K562 (cell line): ENCODE data around the gene CFAP20. TPM values are rescaled to one million over a fixed set of nuclear protein-coding genes. Genes with fewer than 3 reads are reported as not detected.
A peak's percentile ranks its signal among the peaks of the same experiment; 100 is the strongest.

Experiments
- CBFA2T2 ChIP-seq: fragments of 450-650 bp; conservative IDR thresholded peaks from 2 replicates; pipeline ENCODE4 v1.6.1; 2017; ENCODE audit warnings: mild to moderate bottlenecking
- CBFA2T3 ChIP-seq: fragments of 450-650 bp; IDR thresholded peaks from 2 replicates; pipeline ENCODE4 v1.6.1; 2017
- CTBP1 ChIP-seq: fragments of 450-650 bp; IDR thresholded peaks from 2 replicates; pipeline ENCODE4 v1.6.1; 2016; ENCODE audit warnings: borderline replicate concordance
- CXXC5 ChIP-seq: fragments of 250-450 bp; sonication (Bioruptor Pico); IDR thresholded peaks from 2 replicates; pipeline ENCODE4 v1.8.0; 2022; ENCODE audit warnings: inconsistent platforms, mild to moderate bottlenecking, moderate library complexity
- DIDO1 ChIP-seq: fragments of 450-650 bp; IDR thresholded peaks from 2 replicates; pipeline ENCODE4 v1.6.1; 2016; ENCODE audit warnings: low read depth, missing biosample characterization, missing genetic modification characterization
- EP400 ChIP-seq: fragments of 450-650 bp; IDR thresholded peaks from 2 replicates; pipeline ENCODE4 v1.6.1; 2017; ENCODE audit warnings: antibody characterized with exemption, mild to moderate bottlenecking, moderate library complexity
- ERF ChIP-seq: fragments of 450-650 bp; formaldehyde crosslinking; IDR thresholded peaks from 2 replicates; pipeline ENCODE4 v1.4.0; 2020; ENCODE audit warnings: mild to moderate bottlenecking, mixed read lengths
- ETV6 ChIP-seq, 3 experiments: fragments of 150-350 bp in 1 of 3; sonication (generic) in 1 of 3; formaldehyde crosslinking in 1 of 3; IDR thresholded peaks; 2 replicates each; pipeline versions ENCODE4 v1.6.1 to v1.8.0; 2014 to 2022; ENCODE audit warnings: borderline replicate concordance in 2 of 3, low read depth in 2 of 3, antibody characterized with exemption in 1 of 3, low read length in 1 of 3, mild to moderate bottlenecking in 1 of 3, missing genetic modification reagents in 1 of 3
- HDAC1 ChIP-seq, 2 experiments: fragments of 450-650 bp; IDR thresholded peaks; 2 replicates each; pipeline ENCODE4 v1.6.1; 2016 to 2017; ENCODE audit warnings: inconsistent platforms in 1 of 2, mild to moderate bottlenecking in 1 of 2, moderate library complexity in 1 of 2
- MAFF ChIP-seq: IDR thresholded peaks from 2 replicates; pipeline ENCODE4 v1.6.1; 2012; ENCODE audit warnings: low read length, improper control_type of control experiment
- MAFG ChIP-seq: fragments of 450-650 bp; conservative IDR thresholded peaks from 2 replicates; pipeline ENCODE4 v1.6.1; 2016; ENCODE audit warnings: missing genetic modification characterization, missing compliant biosample characterization
- MYBL2 ChIP-seq, 2 experiments: fragments of 450-650 bp in 1 of 2; sonication (generic) in 1 of 2; formaldehyde crosslinking in 1 of 2; IDR thresholded peaks; 2 replicates each; pipeline versions ENCODE4 v1.6.1 to v1.8.1; 2017 to 2022; ENCODE audit warnings: borderline replicate concordance in 1 of 2, inconsistent platforms in 1 of 2, low read depth in 1 of 2, mild to moderate bottlenecking in 1 of 2, missing genetic modification reagents in 1 of 2, moderate library complexity in 1 of 2
- NBN ChIP-seq: fragments of 450-650 bp; IDR thresholded peaks from 2 replicates; pipeline ENCODE4 v1.6.1; 2016; ENCODE audit warnings: low read depth, mild to moderate bottlenecking
- NFIX ChIP-seq: fragments of 250-450 bp; sonication (Bioruptor Pico); IDR thresholded peaks from 2 replicates; pipeline ENCODE4 v1.4.0; 2020; ENCODE audit warnings: low read depth, mild to moderate bottlenecking, moderate library complexity
- NR2C1 ChIP-seq, 2 experiments: fragments of 450-650 bp; IDR thresholded peaks; 2 replicates each; pipeline ENCODE4 v1.6.1; 2017; ENCODE audit warnings: mild to moderate bottlenecking in 2 of 2, antibody characterized with exemption in 1 of 2, inconsistent platforms in 1 of 2, missing compliant biosample characterization in 1 of 2, missing genetic modification characterization in 1 of 2
- PCBP2 ChIP-seq: fragments of 200-400 bp; formaldehyde crosslinking; IDR thresholded peaks from 2 replicates; pipeline ENCODE4 v1.6.1; 2018; ENCODE audit warnings: low read length, low read depth, mild to moderate bottlenecking, moderate library complexity; ENCODE audit not compliant: poor library complexity, severe bottlenecking
- PKNOX1 ChIP-seq: fragments of 450-650 bp; IDR thresholded peaks from 2 replicates; pipeline ENCODE4 v1.6.1; 2016
- POLR2A ChIP-seq: fragments of 450-650 bp; conservative IDR thresholded peaks from 2 replicates; pipeline ENCODE4 v1.6.1; 2016
- RCOR1 ChIP-seq, 2 experiments: IDR thresholded peaks; 2 replicates each; pipeline ENCODE4 v1.6.1; 2012; ENCODE audit warnings: low read depth in 2 of 2, low read length in 2 of 2, borderline replicate concordance in 1 of 2, improper control_type of control experiment in 1 of 2
- SLC30A9 ChIP-seq: fragments of 250-450 bp; sonication (Bioruptor Pico); IDR thresholded peaks from 2 replicates; pipeline ENCODE4 v1.8.0; 2022; ENCODE audit warnings: mild to moderate bottlenecking, moderate library complexity
- SMAD2 ChIP-seq: fragments of 150-350 bp; IDR thresholded peaks from 2 replicates; pipeline ENCODE4 v1.6.1; 2014; ENCODE audit warnings: low read depth, mild to moderate bottlenecking, low read length
- SMAD4 ChIP-seq: fragments of 250-450 bp; sonication (Bioruptor Pico); conservative IDR thresholded peaks from 2 replicates; pipeline ENCODE4 v1.8.0; 2021; ENCODE audit warnings: inconsistent platforms, mild to moderate bottlenecking, moderate library complexity
- SMARCE1 ChIP-seq: fragments of 450-650 bp; IDR thresholded peaks from 2 replicates; pipeline ENCODE4 v1.7.1; 2016; ENCODE audit warnings: mild to moderate bottlenecking
- XRCC5 ChIP-seq: fragments of 200-400 bp; formaldehyde crosslinking; IDR thresholded peaks from 2 replicates; pipeline ENCODE4 v1.6.1; 2017; ENCODE audit warnings: low read depth, mild to moderate bottlenecking, low read length
- ZBTB43 ChIP-seq: sonication (generic); formaldehyde crosslinking; IDR thresholded peaks from 2 replicates; pipeline ENCODE4 v1.8.0; 2023; ENCODE audit warnings: mild to moderate bottlenecking, missing genetic modification reagents
- ZNF124 ChIP-seq: sonication (generic); formaldehyde crosslinking; IDR thresholded peaks from 2 replicates; pipeline ENCODE4 v1.8.1; 2022; ENCODE audit warnings: missing genetic modification reagents
- ZNF3 ChIP-seq: fragments of 250-450 bp; sonication (Bioruptor Pico); IDR thresholded peaks from 2 replicates; pipeline ENCODE4 v1.5.0; 2021; ENCODE audit warnings: mild to moderate bottlenecking, moderate library complexity
- ZNF324 ChIP-seq: fragments of 250-450 bp; sonication (Bioruptor Pico); IDR thresholded peaks from 2 replicates; pipeline ENCODE4 v1.4.0; 2020; ENCODE audit warnings: mild to moderate bottlenecking
- ZNF384 ChIP-seq: IDR thresholded peaks from 2 replicates; pipeline ENCODE4 v1.6.1; 2012; ENCODE audit warnings: low read depth, low read length, improper control_type of control experiment
- ZNF431 ChIP-seq: sonication (generic); formaldehyde crosslinking; IDR thresholded peaks from 2 replicates; pipeline ENCODE4 v1.8.0; 2022; ENCODE audit warnings: mild to moderate bottlenecking, missing genetic modification reagents
- ZNF717 ChIP-seq: fragments of 250-450 bp; sonication (Bioruptor Pico); IDR thresholded peaks from 2 replicates; pipeline ENCODE4 v1.5.0; 2021
- polyA plus RNA-seq, 8 experiments: library from polyadenylated mRNA; depleted of rRNA in 4 of 8; stranded (reverse) in 5 of 8; unstranded in 3 of 8; fragments of >200 nt; fragmentation: Nextera tagmentation in 2 of 8; fragmentation: Illumina TruSeq in 1 of 8; extraction: Ambion mirVana in 2 of 8; extraction: Trizol in 1 of 8; gene quantifications; 2 replicates each; pipeline versions ENCODE4 v1.2.1 to v1.2.3, GENCODE V29; 2011 to 2014; ENCODE audit warnings: inconsistent platforms in 1 of 8, missing spikeins in 1 of 8
- total RNA-seq, 7 experiments: library from RNA; depleted of rRNA in 6 of 7; stranded (reverse); fragments of >200 nt in 6 of 7; fragmentation: Illumina TruSeq in 2 of 7; extraction: Trizol in 2 of 7; gene quantifications; 2 replicates each; pipeline versions ENCODE4 v1.2.1 to v1.2.3, GENCODE V29; 2011 to 2021; ENCODE audit warnings: low replicate concordance in 1 of 7

The CFAP20 gene
- total and polyA plus RNA-seq, 9 of the 15 experiments (the other 6 are each of a cell fraction or from before 2014, with no cell fraction given): 20.5 to 90.5 (median 75.3) TPM

- no peak for TF ChIP-seq MYBL2 (IDR thresholded peaks at IDR 0.05; ENCODE audit: low read depth)
- TF ChIP-seq MYBL2 (CRISPR knock-in tag; IDR thresholded peaks at IDR 0.05; ENCODE audit: borderline replicate concordance): no peak
- TF ChIP-seq DIDO1 (tag): no peak
- 0 out of 4 replicates have a peak, but pooled peaks of 1 of the 2 experiments have one; percentile 30 for TF ChIP-seq HDAC1 (IDR thresholded peaks at IDR 0.05)
- no peak for TF ChIP-seq ZNF124 (CRISPR knock-in tag)
- TF ChIP-seq NFIX (CRISPR knock-in tag): no peak
- peak; percentile 94 for TF ChIP-seq NR2C1 (IDR thresholded peaks at IDR 0.05)
- TF ChIP-seq NR2C1 (tag; IDR thresholded peaks at IDR 0.05): peak; percentile 95
- TF ChIP-seq ZNF324 (CRISPR knock-in tag): no peak
- TF ChIP-seq EP400: no peak; the same call in 1 of the 2 replicates
- no peak; the same call in 1 of the 2 replicates for TF ChIP-seq SMAD4
- TF ChIP-seq ERF (CRISPR knock-in tag): no peak
- TF ChIP-seq POLR2A: no peak
- TF ChIP-seq CBFA2T2: peak; percentile 45
- no peak for TF ChIP-seq ZNF3
- no peak for TF ChIP-seq PCBP2
- no peak for TF ChIP-seq ETV6 (IDR thresholded peaks at IDR 0.05; ENCODE audit: borderline replicate concordance in 1 of 2, low read depth in 2 of 2, low read length in 1 of 2)
- TF ChIP-seq ETV6 (CRISPR knock-in tag; IDR thresholded peaks at IDR 0.05; ENCODE audit: borderline replicate concordance): no peak
- TF ChIP-seq XRCC5: no peak
- TF ChIP-seq ZNF717 (CRISPR knock-in tag): no peak
- no peak for TF ChIP-seq NBN
- TF ChIP-seq SMAD2: no peak
- TF ChIP-seq CTBP1: 0 out of 2 replicates have a peak, but pooled peaks have one; percentile 11
- TF ChIP-seq SMARCE1: no peak
- TF ChIP-seq CXXC5 (CRISPR knock-in tag): peak; percentile 35
- TF ChIP-seq ZNF431: no peak
- TF ChIP-seq CBFA2T3: peak; percentile 77
- TF ChIP-seq MAFF: peak; percentile 88
- no peak for TF ChIP-seq ZBTB43 (CRISPR knock-in tag)
- no peak for TF ChIP-seq PKNOX1
- TF ChIP-seq RCOR1 (IDR thresholded peaks at IDR 0.05; ENCODE audit: borderline replicate concordance in 1 of 2, low read depth in 2 of 2, low read length in 2 of 2): peak; percentile 32 to 50; a peak in 1 of 4 replicates
- no peak for TF ChIP-seq ZNF384
- no peak for TF ChIP-seq SLC30A9 (CRISPR knock-in tag)
- TF ChIP-seq MAFG (tag): peak; percentile 85
These were observed 8.0 kb downstream of the CFAP20 start (continued) for GRCh38 chr16:58121132-58121531.
